ENCODE results near the gene G6PC3. TPM values are rescaled to one million over a fixed set of nuclear protein-coding genes. Genes with fewer than 3 reads are reported as not detected.

Gene G6PC3
- total and polyA plus RNA-seq, 10 of the 15 experiments (the other 5 are each of a cell fraction or from before 2014, with no cell fraction given), result 13.0 to 93.7 (median 43.0) TPM

DNA sequence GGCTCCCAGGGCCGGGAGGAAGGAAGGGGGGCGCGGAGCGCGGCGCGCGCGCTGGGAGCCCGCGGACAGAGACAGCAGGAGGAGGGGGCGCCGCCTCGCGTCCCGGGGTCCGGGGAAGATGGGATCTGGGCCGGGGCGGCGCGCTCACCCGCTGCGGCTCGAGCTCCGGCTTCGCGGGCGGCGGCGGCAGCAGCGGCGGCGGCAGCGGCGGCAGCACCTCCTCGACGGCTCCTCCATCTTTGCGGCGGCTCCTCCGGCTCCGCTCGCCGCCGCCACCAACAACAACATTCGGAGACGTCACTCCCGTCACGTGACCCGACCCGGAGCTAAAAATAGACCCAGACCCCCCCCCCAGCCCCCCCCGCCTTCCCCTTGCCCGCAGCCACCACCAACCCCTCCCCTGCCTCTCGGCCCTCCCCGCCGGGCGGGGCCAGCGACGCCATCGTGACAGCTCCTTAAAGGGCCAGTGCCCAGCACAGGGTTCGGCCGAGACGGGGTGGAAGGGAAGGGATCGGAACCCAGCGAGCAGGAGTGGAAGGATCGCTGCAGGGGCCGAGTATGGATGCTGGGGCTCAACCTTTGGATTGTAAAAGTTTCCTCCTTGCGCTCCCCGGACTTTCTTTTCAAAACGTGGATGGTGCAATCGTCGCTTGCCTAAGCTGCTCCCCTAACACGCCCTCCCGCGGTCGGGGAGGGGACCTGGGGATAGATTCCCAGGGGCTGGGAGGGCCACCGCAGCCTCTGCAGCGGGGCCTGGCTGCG lies 53.0 kb downstream of the G6PC3 start, which contains the start of gene HDAC5 (continued):
- no peak for TF ChIP-seq SUZ12 (IDR thresholded peaks at IDR 0.05; ENCODE audit: unreplicated experiment)
- no peak for TF ChIP-seq CBX3 (IDR thresholded peaks at IDR 0.05; ENCODE audit: borderline replicate concordance, low read depth)
- no peak for TF ChIP-seq KDM1A (IDR thresholded peaks at IDR 0.05; ENCODE audit: borderline replicate concordance)
- TF ChIP-seq KAT2A (conservative IDR thresholded peaks at IDR 0.05; ENCODE audit: control insufficient read depth, low read depth, low read length), result no peak
- TF ChIP-seq FOXM1 (IDR thresholded peaks at IDR 0.05; ENCODE audit: low read depth, low read length), result no peak
- TF ChIP-seq ZNF622 (IDR thresholded peaks at IDR 0.05), result no peak
- peak; percentile 47 for TF ChIP-seq NR2F1 (conservative IDR thresholded peaks at IDR 0.05)
- TF ChIP-seq MLLT1 (IDR thresholded peaks at IDR 0.05), result peak; percentile 77
- TF ChIP-seq, protein P1, sequence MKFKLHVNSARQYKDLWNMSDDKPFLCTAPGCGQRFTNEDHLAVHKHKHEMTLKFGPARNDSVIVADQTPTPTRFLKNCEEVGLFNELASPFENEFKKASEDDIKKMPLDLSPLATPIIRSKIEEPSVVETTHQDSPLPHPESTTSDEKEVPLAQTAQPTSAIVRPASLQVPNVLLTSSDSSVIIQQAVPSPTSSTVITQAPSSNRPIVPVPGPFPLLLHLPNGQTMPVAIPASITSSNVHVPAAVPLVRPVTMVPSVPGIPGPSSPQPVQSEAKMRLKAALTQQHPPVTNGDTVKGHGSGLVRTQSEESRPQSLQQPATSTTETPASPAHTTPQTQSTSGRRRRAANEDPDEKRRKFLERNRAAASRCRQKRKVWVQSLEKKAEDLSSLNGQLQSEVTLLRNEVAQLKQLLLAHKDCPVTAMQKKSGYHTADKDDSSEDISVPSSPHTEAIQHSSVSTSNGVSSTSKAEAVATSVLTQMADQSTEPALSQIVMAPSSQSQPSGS (IDR thresholded peaks at IDR 0.05; ENCODE audit: low read length), result no peak
- TF ChIP-seq TCF7 (IDR thresholded peaks at IDR 0.05; ENCODE audit: borderline replicate concordance), result no peak
- no peak for TF ChIP-seq BCL11A (IDR thresholded peaks at IDR 0.05; ENCODE audit: low read depth, low read length)
- 0 out of 2 replicates have a peak, but pooled peaks have one; percentile 55 for TF ChIP-seq ASH2L (IDR thresholded peaks at IDR 0.05; ENCODE audit: borderline replicate concordance, low read depth)
- TF ChIP-seq ESRRA (IDR thresholded peaks at IDR 0.05; ENCODE audit: low read length), result no peak
- peak; percentile 65 for TF ChIP-seq CREM (IDR thresholded peaks at IDR 0.05; ENCODE audit: low read depth)
- 0 out of 2 replicates have a peak, but pooled peaks have one; percentile 3 for TF ChIP-seq TCF12 (IDR thresholded peaks at IDR 0.05; ENCODE audit: low read depth, low read length)
- peak; percentile 59; the same call in 1 of the 2 replicates for TF ChIP-seq POLR2AphosphoS2 (IDR thresholded peaks at IDR 0.05; ENCODE audit: low read depth, low read length)
- peak; percentile 53 to 69 (median 67) for TF ChIP-seq CTCF (IDR thresholded peaks at IDR 0.05 in 2 of 3, conservative IDR thresholded peaks at IDR 0.05 in 1 of 3; ENCODE audit: control insufficient read depth in 2 of 3, extremely low read depth in 1 of 3, insufficient read depth in 1 of 3, low read depth in 3 of 3, low read length in 3 of 3)
- peak; percentile 32; the same call in 1 of the 2 replicates for TF ChIP-seq MTA2 (IDR thresholded peaks at IDR 0.05; ENCODE audit: low read depth)
- no peak for TF ChIP-seq CBX5 (IDR thresholded peaks at IDR 0.05; ENCODE audit: low read depth)
- no peak for TF ChIP-seq NFYB (IDR thresholded peaks at IDR 0.05; ENCODE audit: insufficient read depth, low read depth, low read length)
- peak; percentile 83 for TF ChIP-seq RAD51 (IDR thresholded peaks at IDR 0.05)
- no peak for TF ChIP-seq SUPT20H (IDR thresholded peaks at IDR 0.05; ENCODE audit: borderline replicate concordance, control insufficient read depth, low read depth, low read length)
- no peak for TF ChIP-seq CHD4 (IDR thresholded peaks at IDR 0.05)
- TF ChIP-seq IKZF1 (conservative IDR thresholded peaks at IDR 0.05), result peak; percentile 83
- TF ChIP-seq ZBED1 (IDR thresholded peaks at IDR 0.05; ENCODE audit: borderline replicate concordance), result no peak
- TF ChIP-seq RFX5 (IDR thresholded peaks at IDR 0.05; ENCODE audit: low read depth, low read length), result peak; percentile 8; the same call in 1 of the 2 replicates
- TF ChIP-seq SMARCA5 (IDR thresholded peaks at IDR 0.05), result no peak
